NCI-H2196 (cell line): Measurements from ENCODE around the gene JOSD1.

Source experiments
- DNase-seq: peaks from one replicate; lab custom pipeline; 2025; ENCODE audit not compliant: unreplicated experiment; lab: John Stamatoyannopoulos, UW

The JOSD1 gene

DNA sequence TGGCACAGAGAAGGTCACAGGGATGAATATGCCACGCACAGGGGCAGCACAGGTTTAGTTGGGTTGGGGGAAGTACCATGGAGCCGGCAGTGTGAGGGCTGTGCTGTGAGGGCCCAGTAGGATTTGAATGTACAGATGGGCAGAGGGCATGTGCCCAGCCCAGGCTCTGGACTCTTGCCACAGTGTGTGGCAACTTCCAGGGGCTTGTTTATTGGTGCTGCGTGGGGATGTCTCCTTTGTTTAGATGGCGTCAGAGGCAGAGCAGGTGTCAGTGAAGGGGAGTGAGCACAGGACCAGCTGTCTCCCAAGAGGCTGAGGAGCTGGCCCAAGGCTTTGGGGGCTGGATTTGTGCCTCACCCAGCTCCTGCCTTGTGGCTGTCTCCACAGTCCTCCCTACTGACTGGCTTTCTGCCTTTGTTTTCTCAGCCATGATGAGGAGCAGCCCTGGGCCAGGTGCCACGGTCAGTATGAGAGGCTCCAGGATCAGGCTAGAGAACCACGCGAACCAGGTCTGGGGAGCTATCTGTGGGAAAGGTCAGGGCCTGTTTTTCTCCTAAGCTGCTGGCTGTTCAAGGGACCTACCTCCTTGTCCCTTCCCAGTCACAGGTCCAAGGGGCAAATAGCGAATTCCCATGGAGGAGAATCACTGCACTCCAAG is 33.1 kb upstream of the JOSD1 start:
- peak; percentile 81 for DNase-seq

DNA sequence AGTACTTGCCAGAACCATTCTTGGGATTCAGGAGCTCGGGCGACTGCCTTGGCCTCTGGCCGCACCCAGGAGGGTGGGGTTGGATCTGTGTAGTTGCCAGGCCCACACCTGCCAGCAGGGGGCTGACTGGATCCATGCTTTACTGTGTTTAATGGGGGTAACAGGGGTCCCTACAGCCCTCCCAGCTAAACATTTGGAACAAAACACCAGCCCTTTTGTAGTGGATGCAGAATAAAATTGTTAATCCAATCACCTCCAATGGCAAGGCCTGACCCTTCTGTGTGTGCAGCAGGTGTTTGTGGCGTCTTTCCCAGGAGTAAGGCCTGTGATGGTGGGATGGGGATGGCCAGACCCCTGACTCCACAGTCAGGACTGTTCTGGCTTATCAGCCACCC is 32.6 kb upstream of the JOSD1 start:
- peak; percentile 27 for DNase-seq

DNA sequence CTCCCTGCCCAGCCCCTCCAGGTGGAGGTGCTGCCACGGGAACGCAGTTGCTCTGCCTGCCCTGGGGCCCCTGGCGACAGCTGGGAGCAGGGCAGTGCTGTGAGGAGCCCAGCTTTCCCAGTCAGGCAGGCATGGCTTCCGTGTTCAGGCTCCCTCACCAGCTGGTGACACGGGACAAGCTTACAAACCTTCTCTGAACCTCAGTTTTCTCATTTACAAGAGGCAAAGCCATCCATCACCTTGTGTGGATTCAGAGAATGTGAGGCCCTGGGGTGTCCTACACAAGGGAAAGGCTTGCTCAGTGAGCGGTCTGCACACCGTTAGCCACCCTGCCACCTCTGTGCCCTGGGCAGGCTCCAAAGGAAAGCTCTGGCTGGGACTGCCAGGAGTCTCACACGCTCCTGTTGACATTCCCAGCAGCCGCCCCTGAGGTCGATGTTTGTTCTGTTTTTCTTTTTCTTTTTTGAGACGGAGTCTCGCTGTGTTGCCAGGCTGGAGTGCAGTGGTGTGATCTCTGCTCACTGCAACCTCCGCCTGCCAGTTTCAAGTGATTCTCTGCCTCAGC is 31.6 kb upstream of the JOSD1 start:
- no peak for DNase-seq

DNA sequence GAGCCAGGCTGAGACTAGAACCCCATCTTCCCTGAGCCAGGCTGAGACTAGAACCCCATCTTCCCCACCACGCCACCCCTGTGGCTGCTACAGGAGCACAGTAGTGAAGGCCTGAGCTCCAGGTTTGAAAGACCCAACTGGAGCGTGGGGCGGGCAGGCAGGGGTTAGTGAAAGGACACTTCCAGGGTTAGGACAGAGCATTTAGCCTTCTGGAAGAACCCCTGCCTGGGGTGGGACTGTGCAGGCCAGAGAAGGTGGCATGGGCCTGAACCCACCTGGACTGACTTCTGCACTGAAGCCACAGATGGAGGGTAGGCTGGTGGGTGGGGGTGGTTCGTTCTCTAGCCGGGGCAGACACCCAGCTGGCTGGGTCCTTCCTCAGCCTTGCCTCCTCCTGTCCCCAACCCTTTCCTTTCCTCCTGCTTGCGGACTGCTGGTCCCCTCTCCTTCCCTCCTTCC is 31.0 kb upstream of the JOSD1 start:
- no peak for DNase-seq

DNA sequence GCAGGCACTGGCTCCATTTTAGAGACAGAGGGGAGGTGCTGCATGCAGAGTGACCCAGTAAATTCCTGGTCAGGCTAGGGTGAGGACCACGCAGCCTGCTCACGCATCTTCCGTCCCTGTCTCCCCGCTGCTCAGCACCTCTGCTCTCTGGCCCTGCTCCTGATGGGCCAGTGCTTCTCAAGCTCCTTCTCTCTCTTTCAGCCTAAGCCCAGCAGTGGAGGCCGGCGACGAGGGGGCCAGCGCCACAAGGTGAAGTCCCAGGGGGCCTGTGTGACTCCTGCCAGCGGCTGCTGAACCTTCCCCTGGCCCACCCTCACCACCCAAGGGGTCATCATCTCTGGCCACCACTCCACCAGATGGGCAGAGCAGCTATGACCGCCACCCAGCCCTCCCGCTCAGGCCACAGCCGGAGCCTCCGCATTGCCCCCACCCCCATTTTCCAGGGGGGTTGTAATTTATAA is 29.7 kb upstream of the JOSD1 start:
- DNase-seq = no peak

DNA sequence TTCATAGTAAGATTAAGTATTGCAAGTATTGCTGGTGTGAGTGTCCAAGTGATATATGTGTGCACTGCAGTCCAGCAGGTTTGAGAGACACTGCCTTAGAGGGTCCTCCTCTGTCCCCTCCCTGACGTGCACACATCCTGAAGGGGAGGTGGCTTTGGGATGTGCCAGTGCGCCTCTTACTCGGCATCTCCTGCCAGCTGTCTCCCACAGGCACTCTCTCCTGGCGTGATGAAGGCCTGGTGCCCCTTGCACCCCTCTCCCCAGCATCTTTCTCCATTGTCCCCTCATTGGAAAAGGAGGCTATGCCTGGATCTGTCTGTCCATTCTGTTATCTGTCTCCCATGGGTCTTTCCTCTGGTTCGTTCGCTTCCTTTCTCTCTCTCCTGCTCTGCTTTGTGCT is 29.2 kb upstream of the JOSD1 start:
- no peak for DNase-seq

DNA sequence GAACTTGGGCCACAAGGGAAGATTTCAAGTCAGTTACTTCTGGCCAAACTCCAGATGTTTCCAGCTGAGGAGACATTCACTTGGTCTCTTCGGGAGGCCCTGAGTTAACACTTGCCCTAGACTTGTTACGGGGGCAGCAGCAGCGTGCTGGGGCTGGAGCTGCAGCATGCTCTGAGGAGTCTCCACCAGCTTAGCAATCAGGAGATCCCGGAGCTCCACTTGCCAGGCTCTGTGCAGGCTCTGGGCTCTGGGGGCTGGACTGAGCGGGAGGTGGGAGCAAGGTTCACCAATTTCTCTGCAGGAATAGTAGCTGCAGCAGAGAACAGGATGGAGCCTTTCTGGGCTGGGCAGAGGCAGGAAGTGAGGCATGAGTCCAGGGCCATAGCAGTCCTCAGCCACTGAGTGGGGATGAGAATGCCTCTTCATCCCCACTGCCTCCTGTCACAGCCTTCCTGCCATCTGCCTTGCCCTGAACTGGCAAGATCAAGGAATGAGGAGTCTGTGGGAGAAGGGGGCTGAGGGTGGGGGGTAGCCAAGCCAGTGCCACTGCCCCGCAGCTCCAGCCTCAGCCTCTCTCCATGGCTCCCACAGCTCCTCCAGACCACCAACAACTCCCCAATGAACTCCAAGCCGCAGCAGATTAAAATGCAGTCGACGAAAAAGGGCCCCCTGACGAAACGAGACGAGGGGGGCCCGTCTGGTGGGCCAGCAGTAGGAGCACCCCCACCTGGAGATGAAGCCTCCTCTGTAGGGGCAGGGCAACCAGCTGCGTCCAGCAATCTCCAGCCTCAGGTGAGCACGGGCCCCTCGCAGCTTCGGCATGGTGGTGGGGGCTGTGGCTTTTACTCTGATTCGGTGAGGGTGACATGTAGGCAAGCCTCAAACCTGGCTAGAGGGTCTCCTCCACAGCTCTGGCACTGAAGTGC is 28.4 kb upstream of the JOSD1 start:
- no peak for DNase-seq

DNA sequence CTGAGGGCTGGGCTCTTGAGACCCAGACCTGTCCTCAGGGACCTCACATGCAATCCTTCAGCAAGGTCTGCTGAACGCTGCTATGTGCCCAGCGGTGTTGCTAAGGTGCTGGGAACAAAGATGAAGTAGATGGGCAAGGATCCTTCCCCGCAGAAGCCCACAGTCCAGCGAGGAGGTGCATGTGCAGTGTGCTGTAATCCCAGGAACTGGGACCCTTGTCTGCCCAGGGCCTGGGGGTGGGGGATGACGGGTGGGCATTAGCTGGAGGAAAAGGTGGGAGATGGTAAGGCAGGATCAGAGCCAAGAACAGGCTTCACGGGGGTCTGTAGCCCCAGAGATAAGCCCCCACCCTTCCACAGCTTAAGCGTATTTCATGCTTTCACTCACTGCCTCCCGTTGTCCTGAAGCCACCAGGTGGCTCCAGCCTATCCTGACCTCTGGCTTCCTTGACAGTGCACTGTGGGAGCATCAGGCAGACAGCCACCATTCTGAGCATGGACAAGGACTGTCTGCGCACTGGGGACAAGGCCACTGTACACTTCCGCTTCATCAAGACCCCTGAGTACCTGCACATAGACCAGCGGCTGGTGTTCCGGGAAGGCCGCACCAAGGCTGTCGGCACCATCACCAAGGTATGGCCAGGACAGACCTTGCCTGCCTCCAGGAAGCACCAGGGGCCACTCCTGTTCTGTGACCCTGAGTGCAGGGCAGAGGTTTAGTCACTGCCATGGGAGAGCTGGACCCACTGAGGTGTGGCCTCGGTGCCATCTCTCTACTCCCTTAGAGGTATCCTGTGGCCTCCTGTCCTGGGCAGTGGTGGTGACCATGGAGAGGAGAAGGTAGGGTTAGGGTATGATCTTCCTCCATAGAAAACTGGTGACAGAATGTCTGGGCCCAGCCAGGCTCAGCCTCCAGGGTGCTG is 27.0 kb upstream of the JOSD1 start:
- DNase-seq = no peak

DNA sequence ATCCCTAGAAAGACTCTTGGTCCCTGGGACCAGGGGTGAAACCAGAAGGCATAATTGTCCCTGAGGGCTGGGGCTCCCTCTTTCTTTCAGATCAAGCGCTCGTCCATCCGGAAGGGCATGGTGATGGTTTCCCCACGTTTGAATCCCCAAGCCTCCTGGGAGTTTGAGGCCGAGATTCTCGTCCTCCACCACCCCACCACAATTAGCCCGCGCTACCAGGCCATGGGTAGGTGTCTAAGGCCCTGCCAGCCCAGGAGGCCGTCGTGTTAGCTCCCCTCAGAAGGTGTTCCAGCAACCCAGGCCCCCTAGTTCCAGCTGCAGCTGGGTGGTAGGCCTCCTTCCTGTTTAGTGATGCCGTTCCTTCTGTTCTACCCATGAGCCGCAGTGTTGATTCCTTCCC is 26.4 kb upstream of the JOSD1 start:
- no peak for DNase-seq

DNA sequence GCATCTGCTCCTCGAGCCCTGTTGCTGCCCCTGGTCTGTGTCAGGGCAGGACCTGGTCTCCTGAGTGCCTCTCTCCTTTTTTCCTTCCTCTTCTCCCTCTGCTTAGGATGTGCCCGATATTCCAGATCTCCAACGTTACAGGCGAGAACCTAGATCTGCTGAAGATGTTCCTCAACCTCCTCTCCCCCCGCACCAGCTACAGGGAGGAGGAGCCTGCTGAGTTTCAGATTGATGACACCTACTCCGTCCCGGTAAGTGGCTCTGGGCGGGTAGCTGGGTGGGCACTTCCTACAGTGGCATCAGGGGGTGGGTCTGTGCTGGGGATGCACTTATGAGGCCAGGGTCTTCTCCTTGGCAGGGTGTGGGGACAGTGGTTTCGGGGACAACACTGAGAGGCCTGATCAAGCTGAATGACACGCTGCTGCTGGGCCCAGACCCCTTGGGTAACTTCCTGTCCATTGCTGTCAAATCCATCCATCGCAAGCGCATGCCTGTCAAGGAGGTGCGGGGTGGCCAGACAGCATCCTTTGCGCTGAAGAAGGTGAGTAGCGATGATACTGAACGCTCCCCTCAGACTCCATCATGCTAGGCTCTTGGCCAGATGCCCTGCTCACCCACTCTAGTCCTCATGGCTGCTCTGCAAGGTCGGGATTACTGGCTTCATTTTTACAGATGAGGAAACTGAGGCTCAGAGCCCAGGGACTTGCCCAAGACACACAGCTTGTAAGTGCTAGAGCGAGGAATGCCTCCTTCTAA is 25.3 kb upstream of the JOSD1 start:
- DNase-seq = no peak

DNA sequence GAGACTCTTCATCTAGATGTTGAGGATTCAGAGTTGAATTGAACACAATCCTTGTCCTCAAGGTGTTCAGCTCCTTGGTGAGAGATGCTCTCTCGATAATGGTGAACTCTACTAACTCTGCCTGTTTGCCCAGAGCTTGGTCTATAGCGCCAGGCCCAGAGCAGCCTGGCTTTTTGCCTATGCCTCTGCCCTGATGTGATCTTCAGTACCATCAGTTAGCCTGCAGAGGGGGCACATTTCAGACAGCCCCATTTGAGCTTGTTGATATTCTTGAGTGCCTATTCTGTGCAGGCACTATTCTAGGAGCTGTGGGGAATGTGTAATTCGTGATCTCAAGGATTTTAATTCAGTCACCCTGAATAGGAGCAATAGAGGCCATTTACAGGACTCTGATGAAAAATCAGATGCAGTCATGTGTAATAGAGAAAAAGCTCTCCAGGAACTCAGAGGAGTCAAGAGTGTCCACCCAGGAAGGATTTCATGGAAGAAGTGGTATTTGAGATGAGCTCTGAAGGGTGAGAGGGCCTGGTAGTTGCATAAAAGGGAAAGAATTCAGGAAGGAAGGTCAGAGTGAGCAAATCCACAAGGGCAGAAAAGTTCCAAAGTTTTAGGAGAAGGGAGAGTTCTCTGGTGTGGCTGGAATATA is 24.3 kb upstream of the JOSD1 start:
- peak; percentile 39 for DNase-seq

DNA sequence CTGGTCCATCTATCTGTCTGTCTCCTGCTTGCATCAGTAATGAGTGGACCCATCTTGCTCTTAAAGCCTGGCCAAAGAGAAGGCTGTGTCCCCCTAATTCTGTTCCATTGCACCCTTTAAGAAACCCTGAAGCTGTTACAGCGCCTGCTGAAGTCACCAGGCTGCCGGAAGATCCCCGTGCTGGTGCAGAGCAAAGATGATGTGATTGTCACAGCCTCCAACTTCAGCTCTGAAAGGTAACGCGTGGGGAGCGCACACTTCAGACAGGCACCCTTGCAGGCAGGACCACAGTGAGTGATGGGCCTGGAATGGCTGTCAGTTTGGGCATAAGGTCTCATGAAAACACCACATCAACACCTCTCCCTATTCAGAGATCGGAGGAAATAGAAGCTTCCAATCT is 23.4 kb upstream of the JOSD1 start:
- no peak for DNase-seq

DNA sequence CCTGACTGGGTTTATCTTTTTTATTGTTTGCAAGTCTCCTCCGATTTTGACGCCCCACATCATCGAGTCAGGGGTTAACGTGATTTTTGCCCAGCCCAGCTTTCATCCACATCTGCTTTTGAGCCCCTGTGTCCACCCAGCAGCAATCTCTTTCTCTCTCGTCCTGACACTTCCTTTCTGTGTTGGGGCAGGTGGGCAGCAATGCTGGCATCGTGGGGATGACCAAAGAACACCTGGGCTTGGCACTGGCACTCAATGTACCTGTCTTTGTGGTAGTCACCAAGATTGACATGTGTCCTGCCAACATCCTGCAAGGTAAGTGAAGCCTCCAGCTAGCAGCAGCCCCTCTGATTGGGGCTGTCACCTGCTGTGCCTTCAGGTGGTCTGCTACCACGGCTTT is 20.8 kb upstream of the JOSD1 start:
- no peak for DNase-seq

DNA sequence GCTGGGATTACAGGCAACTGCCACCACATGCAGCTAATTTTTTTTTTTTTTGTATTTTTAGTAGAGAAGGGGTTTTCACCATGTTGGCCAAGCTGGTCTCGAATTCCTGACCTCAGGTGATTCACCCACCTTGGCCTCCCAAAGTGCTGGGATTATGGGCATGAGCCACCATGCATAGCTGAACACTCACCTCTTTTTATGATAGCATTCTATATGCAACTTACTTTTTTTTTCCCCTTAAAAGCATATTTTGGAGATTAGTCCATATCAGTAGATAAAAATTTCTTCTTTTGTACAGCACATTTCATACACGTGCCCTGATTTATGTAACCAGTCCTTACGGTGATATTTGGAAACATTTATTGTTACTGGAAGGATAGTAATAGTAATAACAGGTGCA is 19.6 kb upstream of the JOSD1 start:
- DNase-seq = no peak

DNA sequence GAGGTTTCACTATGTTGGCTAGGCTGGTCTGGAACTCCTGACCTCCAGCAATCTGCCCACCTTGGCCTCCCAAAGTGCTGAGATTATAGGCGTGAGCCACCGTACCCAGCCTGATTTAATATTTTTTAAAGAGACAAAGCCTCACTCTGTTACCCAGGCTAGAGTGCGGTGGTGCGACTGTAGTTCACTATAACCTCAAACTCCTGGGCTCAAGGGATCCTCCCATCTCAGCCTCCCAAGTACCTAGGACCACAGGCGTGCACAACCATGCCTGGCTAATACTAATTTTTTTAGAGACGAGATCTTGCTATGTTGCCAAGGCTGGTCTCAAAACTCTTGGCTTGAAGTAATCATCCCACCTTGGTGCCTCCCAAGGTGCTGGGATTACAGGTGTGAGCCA is 18.5 kb upstream of the JOSD1 start:
- DNase-seq = no peak

DNA sequence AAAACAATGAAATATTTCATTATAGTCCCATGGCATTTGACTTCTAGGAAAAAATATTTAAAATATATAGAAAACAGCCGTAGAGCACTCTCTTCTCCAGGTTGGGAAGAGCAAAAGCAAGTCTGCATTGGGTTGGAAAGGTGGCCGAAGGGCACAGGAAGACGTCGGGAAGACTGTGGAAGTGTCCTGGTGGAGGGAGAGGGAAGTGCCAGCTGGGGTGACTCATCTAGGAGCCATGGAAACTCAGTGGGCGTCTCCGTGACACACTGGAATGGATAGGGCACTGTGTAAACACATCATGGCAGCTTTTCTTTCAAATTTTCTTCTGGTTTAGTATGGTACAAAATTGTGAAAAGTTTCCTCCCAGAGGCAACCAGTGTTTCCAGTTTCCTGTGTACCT is 17.7 kb upstream of the JOSD1 start:
- peak; percentile 12 for DNase-seq

DNA sequence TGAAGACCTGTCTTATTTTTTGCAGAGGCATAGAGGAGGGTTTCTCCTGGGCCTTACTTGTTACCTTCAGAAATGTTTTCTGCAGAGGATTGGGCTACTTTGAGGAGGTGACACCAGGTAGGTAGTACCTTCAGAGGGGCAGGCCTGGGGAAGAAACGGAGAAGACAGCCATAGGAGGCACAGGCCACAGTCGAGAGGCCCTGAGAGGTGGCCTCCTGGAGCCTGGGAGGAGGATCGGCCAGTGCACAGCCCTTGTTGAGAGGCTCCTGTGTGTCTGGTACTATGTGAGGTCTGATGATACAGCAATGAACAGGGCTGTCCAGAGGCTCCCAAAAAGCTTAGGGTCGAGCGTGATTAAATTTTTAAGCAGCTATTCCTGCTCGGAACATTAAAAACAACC is 16.5 kb upstream of the JOSD1 start:
- no peak for DNase-seq

DNA sequence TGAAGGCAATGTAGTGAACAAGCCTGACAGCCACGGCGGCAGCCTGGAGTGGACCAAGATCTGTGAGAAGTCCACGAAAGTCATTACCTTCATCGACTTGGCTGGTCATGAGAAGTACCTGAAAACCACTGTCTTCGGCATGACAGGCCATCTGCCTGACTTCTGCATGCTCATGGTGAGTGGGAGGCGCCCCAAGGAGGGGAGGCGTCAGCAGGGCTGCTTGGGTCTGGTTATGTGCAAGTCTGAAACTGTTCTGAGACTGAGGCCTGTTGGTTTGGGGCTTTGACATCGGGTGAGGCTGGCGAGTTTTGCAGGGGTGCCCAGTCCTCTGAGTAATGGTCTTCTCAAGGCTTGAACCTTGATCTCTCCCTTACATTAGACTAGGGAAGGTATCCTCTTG is 16.1 kb upstream of the JOSD1 start:
- no peak for DNase-seq

DNA sequence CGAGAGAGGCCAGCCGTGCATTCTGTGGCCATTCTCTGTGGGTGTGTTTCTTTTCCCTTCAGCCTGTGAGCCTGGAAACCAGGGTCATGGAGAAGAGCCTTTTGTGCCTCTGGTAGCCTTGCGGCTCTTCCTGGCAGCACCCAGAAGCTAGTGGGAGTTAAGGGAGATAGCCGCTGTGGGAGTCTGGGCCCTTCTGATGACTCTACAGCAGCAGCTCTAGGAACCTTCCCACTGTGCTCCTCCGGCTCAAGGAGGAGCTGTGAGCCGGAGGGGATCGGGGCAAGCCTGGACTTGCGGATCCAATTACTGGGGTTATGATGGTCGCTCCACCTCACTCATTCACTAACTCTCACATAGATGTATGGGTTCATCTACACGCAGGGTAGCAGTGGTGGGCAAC is 15.5 kb upstream of the JOSD1 start:
- DNase-seq = no peak

DNA sequence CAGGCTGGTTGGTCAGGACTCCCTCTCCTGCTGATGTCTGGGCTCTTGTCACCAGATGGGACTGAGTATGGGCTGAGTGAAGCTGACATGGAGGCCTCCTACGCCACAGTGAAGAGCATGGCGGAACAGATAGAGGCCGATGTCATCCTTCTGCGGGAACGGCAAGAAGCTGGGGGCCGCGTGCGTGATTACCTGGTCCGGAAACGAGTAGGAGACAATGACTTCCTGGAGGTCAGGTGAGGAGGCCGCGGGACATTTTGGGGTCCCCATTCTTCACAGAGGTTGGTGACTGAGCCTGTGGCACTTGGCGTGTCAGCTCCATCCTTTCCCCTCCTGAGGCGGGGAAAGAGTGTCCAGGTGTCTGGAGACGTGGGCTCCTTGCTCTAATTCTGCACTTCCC is 15.1 kb upstream of the JOSD1 start:
- DNase-seq = no peak
